Left cardiac atrium (tissue), 4 donors: ENCODE measurements around the gene CALD1. TPM values are rescaled to one million over a fixed set of nuclear protein-coding genes. Genes with fewer than 3 reads are reported as not detected.

Experiments
- ATAC-seq, 2 donors: fragments of 200-7000 bp; cut with Tn5 transposase; one replicate each; pipeline ENCODE4 v1.9.1; 2020; ENCODE audit warnings: mild to moderate bottlenecking in 2 of 2, moderate library complexity in 2 of 2
- DNase-seq: peaks from one replicate; pipeline ENCODE4 v3.0.0-alpha.2; 2020
- intact Hi-C, 2 donors: fragments of 100-400 bp; cut with DNase I; formaldehyde crosslinking; loops; one replicate each; pipeline versions ENCODE4 v1.14.1 to v1.15.1; 2022 to 2023
- total RNA-seq, 2 donors: library from RNA; stranded (reverse); fragmentation: NEBNext Ultra II Directional; extraction: Animal tissue kit (Norgen Biotek cat#: 25700); gene quantifications; one replicate each; pipeline ENCODE4 v1.2.1, GENCODE V29; 2021
- donor health status: DM: no; HTN: yes; CAD: no.
- donor health status: DM: no; HTN: yes; CAD: no; lungs with severe emphysema.
- donor health status: DM: yes; HTN: yes; CAD: no.
- donor health status: Dilated cardiomyopathy.

The CALD1 gene
- total RNA-seq, 2 donors from 2014 or later: 181 to 194 TPM

- DNase-seq (no peak), ATAC-seq (no peak)
- intact Hi-C loops: loop anchor here in 1 of 2 donors (5.0 kb wide), 1 partner anchor 155 kb away; no protein-coding TSS in a partner anchor
Observed at GRCh38 chr7:134782121-134782623, 2.7 kb downstream of the CALD1 start.

- ATAC-seq (no peak), DNase-seq (no peak)
- intact Hi-C loops: loop anchor here in 1 of 2 donors (5.0 kb wide), 1 partner anchor 154 kb away; no protein-coding TSS in a partner anchor
Observed at GRCh38 chr7:134783294-134784069, 4.0 kb downstream of the CALD1 start.

- no peak for ATAC-seq
- intact Hi-C loops: loop anchor here in 1 of 2 donors (5.0 kb wide), 1 partner anchor 153 kb away; no protein-coding TSS in a partner anchor
- no peak for DNase-seq
Observed at GRCh38 chr7:134784251-134785049, 5.0 kb downstream of the CALD1 start.

DNA sequence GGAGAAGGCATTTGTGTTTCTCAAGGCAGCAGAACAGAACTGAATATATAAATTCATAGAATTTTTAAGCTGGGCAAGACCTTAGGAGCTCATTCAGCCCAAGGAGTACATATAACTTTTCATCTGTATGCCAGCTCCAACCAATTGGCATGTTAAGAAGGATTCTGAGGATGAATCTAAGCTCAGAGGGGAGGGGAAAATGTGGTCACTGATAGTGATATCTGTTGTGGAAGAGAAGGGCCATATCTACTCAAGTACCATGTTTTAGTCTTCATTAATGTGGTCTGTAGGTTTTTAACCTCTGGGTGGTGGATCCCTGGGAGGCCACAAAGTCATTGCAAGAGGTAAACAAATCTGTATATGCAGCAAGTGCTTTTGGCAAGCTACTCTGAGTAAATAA is 6.4 kb downstream of the CALD1 start:
- ATAC-seq: no peak
- intact Hi-C loops: no loop called here

GRCh38 chr7:134787064-134787463 is 7.6 kb downstream of the CALD1 start:
- intact Hi-C loops: no loop called here
- no peak for ATAC-seq
- no peak for DNase-seq

More for the DNA sequence above, 6.4 kb downstream of the CALD1 start:
- DNase-seq: no peak

DNA sequence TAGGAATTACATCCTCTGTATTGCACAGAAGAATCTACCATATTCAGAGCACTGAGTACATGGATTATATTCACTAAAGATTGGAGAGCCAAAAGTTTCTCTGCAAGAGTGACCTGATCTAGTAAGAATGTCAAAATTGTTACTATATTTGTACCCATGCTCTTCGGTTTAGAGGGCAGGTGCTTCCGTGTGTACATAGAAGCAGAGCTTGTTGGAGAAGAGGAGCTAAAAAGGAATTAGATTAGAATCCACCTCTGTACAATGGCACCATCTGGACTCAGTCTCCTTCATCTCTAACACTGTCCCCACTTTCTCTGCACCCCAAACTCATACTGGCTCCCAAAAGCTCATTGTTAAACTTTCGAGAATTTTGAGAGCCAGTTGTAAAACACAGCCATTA is 8.3 kb downstream of the CALD1 start:
- no peak for ATAC-seq
- no peak for DNase-seq
- intact Hi-C loops: no loop called here

- ATAC-seq (no peak), DNase-seq (no peak)
- intact Hi-C loops: no loop called here
Observed at GRCh38 chr7:134788191-134788590, 8.8 kb downstream of the CALD1 start.

DNA sequence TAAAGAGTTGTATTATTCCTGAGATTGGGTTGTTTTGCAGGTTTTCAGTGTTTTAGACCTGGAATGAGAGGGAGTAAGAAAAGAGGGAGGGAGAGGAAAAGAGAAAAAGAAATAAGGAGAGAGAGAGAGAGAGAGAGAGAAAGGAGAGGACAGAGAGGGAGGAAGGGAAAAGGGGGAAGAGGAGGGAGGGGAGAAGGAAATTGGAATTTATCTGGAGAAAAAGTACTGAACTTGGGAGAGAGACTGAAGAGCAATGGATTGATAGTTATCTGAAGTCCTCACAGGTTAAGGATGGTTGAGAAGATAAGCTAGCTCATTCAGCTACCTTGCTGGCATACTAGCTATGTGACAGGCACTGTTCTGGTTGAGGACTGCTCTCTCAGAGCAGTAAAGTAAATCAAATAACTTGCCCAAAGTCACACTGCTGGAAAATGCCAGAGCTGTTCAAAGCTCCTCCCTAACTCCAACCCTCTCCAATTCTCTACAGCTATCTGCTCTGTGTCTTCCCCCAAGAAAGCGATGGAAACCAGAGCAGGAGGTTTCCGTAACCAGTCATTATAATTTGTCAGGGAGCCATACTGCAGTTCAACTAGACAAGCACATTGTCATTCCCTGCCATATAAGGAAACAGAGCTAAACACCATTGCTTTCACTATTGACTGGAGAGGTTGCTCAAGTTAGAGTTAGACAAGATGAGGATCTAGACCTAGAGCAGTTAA is 10.7 kb downstream of the CALD1 start:
- no peak for DNase-seq
- intact Hi-C loops: no loop called here
- peak; percentile 79 to 81 for ATAC-seq

DNA sequence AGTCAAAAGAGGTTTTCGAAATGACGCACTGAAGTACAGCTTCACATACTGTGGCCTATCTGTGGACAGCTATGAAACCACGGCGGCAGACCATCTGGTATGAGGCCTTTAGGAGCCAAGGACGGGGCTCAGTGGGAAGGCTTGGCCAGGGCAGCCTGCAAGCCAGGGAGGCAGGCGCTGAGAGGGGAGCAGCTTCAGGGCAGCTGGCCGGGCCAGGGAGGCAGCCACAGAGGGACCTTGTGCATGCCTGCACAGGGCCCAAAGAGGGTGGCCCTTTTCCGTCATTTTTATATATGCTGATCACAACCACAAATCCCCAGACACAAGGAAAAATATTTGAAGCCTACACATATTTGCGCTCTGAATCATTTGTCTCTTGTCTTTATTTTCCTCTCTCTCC is 13.5 kb downstream of the CALD1 start:
- intact Hi-C loops: no loop called here
- DNase-seq (peak; percentile 67), ATAC-seq (peak; percentile 67 to 85)

DNA sequence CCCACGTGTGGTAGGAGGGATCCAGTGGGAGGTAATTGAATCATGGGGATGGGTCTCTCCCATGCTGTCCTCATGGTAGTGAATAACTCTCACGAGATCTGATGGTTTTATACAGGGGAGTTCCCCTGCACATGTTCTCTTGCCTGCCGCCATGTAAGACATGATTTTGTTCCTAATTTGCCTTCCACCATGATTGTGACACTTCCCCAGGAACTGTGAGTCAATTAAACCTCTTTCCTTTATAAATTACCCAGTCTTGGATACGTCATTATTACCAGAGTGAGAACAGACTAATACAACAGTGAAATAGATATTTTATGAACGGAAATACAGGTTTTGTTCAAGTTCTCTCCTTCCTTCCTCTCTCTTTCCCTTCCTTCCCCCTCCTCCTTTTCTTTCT is 15.8 kb downstream of the CALD1 start:
- intact Hi-C loops: no loop called here
- no peak for ATAC-seq

GRCh38 chr7:134798155-134798554 is 18.7 kb downstream of the CALD1 start:
- intact Hi-C loops: no loop called here
- DNase-seq: no peak
- ATAC-seq: no peak

More for the DNA sequence above, 15.8 kb downstream of the CALD1 start:
- DNase-seq: no peak

DNA sequence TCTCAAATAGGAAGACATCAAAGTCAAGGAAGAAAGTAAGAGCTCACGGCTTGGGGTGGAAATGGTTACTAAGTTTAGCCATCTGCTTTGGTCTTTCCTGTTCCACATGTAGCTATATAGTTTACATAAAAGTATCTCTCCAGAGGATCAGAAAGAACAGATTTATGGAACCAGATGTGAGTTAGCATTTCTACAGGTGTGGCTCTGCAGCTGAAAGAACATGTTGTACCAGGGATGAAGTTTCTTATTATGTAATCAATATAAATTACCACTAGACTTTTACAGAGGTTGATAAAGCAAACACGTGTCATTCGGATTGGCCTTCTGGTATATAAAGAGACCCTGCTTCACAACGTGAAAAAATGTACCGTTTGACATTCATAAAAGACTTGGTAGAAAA is 19.9 kb downstream of the CALD1 start:
- DNase-seq (no peak), ATAC-seq (no peak)
- intact Hi-C loops: no loop called here

DNA sequence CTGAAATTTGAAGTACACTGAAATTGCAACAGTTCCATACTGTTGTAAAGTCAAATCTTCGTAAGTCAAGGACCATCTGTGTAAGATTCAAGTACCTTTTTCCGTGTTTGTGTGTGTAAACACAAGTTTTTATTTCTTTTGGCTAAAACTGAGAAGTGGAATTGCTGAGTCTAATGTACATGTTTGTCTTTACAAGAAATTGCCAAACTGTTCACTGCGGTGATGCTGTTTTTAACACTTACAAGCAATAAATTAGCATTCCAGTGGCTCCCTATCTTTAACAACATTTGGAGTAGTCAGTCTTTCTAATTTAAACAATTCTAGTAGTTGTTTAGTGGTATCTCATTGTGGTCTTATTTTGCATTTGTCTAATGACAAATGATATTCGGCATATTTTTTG is 23.3 kb downstream of the CALD1 start:
- DNase-seq (no peak), ATAC-seq (no peak)
- intact Hi-C loops: no loop called here

DNA sequence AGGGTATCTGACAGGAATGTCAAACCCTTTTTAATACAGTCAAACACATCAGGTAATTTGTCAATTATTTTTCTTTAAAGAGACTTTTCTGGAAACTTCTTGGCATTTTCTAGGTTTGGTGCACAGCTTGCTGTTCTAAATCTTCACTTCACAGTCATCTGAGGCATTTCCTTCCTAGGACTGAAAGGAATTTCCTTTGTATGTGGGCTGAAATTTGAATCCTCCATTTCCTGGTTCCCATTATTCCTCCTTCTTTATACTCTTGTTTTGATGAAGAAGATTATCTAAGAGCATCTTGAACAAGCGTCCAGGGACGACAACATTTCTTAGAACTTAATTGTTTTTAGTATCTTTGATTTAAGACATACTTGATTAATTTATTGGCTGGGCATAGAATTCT is 24.9 kb downstream of the CALD1 start:
- intact Hi-C loops: no loop called here
- no peak for ATAC-seq
- no peak for DNase-seq

- no peak for ATAC-seq
- no peak for DNase-seq
- intact Hi-C loops: no loop called here
Observed at GRCh38 chr7:134804854-134805253, 25.4 kb downstream of the CALD1 start.

GRCh38 chr7:134806197-134806596 is 26.8 kb downstream of the CALD1 start:
- DNase-seq (no peak), ATAC-seq (no peak)
- intact Hi-C loops: no loop called here

DNA sequence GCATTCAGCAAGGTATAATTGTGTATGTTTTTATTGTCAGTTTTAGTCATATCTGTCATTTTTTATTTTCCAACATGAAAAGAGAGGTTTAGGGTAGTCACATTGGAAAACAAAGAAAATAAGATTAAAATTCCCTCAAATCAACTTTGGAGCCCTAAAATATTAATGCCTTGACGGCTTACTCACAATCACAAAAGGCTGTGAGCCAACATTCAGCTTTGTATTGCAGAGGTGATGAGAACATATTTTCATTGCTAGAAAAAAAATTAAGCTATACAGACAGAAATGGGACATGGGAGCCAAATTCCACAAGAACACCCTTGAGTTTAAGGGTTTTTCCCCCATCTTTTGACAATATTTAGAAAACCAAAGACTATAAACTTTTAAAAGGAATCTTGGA is 30.2 kb downstream of the CALD1 start:
- ATAC-seq (no peak), DNase-seq (no peak)
- intact Hi-C loops: no loop called here

GRCh38 chr7:134811765-134812164 is 32.3 kb downstream of the CALD1 start:
- ATAC-seq (peak; percentile 45 to 50), DNase-seq (no peak)
- intact Hi-C loops: no loop called here

DNA sequence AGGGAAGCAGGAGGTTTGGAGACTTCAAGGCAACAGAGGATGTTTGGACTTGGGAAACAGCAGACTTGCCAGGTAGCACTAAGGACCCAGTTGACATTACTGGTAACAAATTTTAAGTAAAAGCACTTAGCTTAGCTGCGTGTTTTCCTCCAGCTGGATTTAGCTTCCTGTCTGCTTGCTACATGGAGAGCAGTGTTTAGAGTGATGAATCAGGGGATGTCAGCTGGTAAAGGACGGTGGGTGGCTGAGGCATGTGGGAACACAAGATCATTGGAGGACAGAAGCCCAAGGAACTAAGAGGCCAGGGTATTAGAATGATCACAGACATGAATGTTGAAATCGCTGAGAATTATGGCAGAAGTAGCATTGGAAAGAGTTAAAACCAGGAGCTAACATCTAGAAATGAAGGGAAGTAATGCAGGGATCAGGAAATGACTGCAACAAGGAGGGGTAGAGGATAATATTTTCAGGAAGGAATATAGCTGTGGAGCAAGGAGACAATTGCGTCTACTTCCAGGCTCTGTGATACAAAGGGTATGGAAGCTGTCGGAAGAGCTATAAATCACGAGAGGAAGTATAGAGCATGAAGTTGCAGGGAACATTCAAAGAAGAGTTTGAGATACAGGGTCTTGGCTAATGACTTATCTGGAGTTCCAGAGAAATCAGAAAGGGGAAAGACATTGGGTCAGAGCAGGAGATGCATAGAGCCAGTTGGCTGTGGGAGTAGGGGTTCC is 34.4 kb downstream of the CALD1 start:
- DNase-seq: no peak
- intact Hi-C loops: no loop called here
- peak in 1 of 2 donors; percentile 44 for ATAC-seq
